GM18907 (cell line): ENCODE results near the gene ATF2.
"Not testable (repeated sequence)": the region's sequence is repeated elsewhere in the genome, so short reads cannot be mapped to it uniquely, and the experiment has no call there.

Experiments
- ATAC-seq: cut with Tn5 transposase; IDR thresholded peaks from one replicate; pipeline ENCODE4 v1.9.1; 2021; ENCODE audit warnings: mild to moderate bottlenecking, moderate library complexity; ENCODE audit not compliant: unreplicated experiment

The ATF2 gene

GRCh38 chr2:175101514-175101913 is 66.5 kb downstream of the ATF2 start:
- ATAC-seq = no peak

- ATAC-seq = no peak
Measured at GRCh38 chr2:175097297-175097696, 70.7 kb downstream of the ATF2 start.

- not testable (repeated sequence) for ATAC-seq
Measured at GRCh38 chr2:175084117-175084516, 83.9 kb downstream of the ATF2 start.

- no peak for ATAC-seq
Measured at GRCh38 chr2:175080479-175080878, 87.5 kb downstream of the ATF2 start.

GRCh38 chr2:175076272-175076671 is 91.7 kb downstream of the ATF2 start:
- ATAC-seq = no peak

- ATAC-seq = no peak
Measured at GRCh38 chr2:175074478-175074877, 93.5 kb downstream of the ATF2 start.

- ATAC-seq = no peak
Measured at GRCh38 chr2:175068534-175068933, 99.5 kb downstream of the ATF2 start.

- no peak for ATAC-seq
Measured at GRCh38 chr2:175066411-175066810, 101.6 kb downstream of the ATF2 start.

- ATAC-seq = no peak
Measured at GRCh38 chr2:175064797-175065196, 103.2 kb downstream of the ATF2 start.

GRCh38 chr2:175063741-175064140 is 104.3 kb downstream of the ATF2 start:
- no peak for ATAC-seq

GRCh38 chr2:175062787-175063585 is 105.0 kb downstream of the ATF2 start:
- ATAC-seq = no peak

- ATAC-seq = no peak
Measured at GRCh38 chr2:175057078-175057685, 110.8 kb downstream of the ATF2 start.

- ATAC-seq = no peak
Measured at GRCh38 chr2:175055993-175056392, 112.0 kb downstream of the ATF2 start.

GRCh38 chr2:175054340-175054739 is 113.7 kb downstream of the ATF2 start:
- ATAC-seq = no peak

- ATAC-seq = no peak
Measured at GRCh38 chr2:175049661-175050060, 118.3 kb downstream of the ATF2 start.

GRCh38 chr2:175048275-175048674 is 119.7 kb downstream of the ATF2 start:
- ATAC-seq = no peak

- no peak for ATAC-seq
Measured at GRCh38 chr2:175039490-175039889, 128.5 kb downstream of the ATF2 start.

- ATAC-seq = no peak
Measured at GRCh38 chr2:175039031-175039430, 129.0 kb downstream of the ATF2 start.

GRCh38 chr2:175037941-175038340 is 130.1 kb downstream of the ATF2 start:
- ATAC-seq = no peak

- ATAC-seq = peak; percentile 50
Measured at GRCh38 chr2:175036582-175037018, 131.4 kb downstream of the ATF2 start.

- ATAC-seq = no peak
Measured at GRCh38 chr2:175035806-175036205, 132.2 kb downstream of the ATF2 start.

- ATAC-seq = no peak
Measured at GRCh38 chr2:175034716-175035115, 133.3 kb downstream of the ATF2 start.
